ENCODE results near the gene NPW. TPM values are rescaled to one million over a fixed set of nuclear protein-coding genes. Genes with fewer than 3 reads are reported as not detected.

NPW gene
- total RNA-seq, 1 donor from 2014 or later: 0.46 TPM

DNA sequence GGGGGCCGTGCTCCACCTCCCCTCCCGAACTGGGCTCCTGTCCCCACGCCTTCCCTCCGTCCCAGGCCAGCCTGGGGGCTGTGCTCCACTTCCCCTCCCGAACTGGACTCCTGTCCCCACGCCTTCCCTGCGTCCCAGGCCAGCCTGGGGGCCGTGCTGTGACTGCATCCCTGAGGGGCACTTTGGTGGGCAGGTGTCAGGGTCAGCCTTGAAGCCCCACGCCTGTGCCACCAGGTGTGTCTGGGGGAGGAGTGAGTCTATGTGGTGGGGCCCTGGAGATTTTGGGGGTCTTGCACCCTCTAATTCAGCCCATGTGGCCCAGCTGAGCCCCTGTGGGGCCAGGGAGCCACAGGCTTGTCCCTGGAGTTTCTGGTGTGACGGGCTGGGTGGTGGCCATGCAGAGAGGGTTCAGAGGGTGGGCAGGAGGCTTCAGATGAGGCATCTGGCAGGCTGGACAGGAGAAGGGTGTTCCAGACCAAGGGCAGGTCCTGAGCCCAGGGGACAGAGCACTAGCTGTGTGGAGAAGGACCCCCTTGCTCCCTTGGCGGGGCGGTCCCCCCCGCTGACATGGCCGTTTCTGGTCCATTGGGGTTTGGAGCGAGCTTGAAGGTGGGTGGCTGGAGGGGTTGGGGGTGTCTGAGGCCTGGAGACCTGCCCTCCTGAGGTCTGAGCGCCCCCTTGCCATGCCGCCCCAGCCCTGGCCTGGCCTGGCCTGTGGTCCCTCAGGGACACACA, 15.3 kb downstream of the NPW start:
- no peak for DNase-seq (ENCODE audit: low read depth)
- TF ChIP-seq, protein P1, sequence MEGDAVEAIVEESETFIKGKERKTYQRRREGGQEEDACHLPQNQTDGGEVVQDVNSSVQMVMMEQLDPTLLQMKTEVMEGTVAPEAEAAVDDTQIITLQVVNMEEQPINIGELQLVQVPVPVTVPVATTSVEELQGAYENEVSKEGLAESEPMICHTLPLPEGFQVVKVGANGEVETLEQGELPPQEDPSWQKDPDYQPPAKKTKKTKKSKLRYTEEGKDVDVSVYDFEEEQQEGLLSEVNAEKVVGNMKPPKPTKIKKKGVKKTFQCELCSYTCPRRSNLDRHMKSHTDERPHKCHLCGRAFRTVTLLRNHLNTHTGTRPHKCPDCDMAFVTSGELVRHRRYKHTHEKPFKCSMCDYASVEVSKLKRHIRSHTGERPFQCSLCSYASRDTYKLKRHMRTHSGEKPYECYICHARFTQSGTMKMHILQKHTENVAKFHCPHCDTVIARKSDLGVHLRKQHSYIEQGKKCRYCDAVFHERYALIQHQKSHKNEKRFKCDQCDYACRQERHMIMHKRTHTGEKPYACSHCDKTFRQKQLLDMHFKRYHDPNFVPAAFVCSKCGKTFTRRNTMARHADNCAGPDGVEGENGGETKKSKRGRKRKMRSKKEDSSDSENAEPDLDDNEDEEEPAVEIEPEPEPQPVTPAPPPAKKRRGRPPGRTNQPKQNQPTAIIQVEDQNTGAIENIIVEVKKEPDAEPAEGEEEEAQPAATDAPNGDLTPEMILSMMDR (conservative IDR thresholded peaks at IDR 0.05; ENCODE audit: low read depth, low read length): no peak
- H3K4me3 ChIP-seq (ENCODE audit: low read depth, low read length): no peak overlapping the region

DNA sequence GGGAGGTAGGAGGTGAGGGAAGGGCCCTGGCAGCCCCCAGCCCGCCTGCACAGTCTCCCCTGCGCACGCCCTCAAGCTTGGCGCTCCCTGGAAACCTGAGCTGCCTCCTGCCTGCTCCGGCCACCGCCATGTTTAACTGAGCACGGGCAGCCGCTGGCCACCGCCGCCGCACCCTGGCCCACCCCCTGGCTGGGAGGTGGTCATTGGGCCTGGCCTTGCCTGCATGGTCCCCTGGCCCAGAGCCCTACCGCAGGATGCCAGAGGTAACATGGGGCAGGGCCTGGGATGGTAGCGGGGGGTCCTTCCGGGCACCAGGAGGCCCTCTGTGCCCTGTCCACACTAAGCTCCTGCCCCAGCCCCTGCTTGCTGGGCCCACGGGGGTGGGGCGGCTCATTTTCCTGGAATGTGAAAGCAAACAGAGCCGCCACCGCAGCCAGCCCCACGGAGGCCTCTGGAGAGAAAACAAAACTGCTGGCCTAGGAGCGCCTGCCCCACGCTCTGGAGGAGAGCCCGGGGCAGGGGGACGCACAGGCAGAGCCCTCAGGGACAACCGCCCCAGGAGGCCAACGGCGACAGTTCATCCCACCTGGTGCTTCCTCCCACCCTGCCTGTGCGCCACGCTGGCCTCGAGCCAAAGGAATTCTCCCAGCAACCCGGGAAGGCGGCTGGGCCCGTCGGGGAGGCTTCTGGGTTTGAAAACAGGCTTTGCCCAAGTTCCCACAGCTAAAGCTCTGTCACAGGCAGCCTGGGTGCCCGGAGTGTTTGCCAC, 16.0 kb downstream of the NPW start:
- TF ChIP-seq, protein P1 (conservative IDR thresholded peaks at IDR 0.05; ENCODE audit: low read depth, low read length): no peak
- no peak overlapping the region for H3K4me3 ChIP-seq (ENCODE audit: low read depth, low read length)
- DNase-seq (ENCODE audit: low read depth): no peak

DNA sequence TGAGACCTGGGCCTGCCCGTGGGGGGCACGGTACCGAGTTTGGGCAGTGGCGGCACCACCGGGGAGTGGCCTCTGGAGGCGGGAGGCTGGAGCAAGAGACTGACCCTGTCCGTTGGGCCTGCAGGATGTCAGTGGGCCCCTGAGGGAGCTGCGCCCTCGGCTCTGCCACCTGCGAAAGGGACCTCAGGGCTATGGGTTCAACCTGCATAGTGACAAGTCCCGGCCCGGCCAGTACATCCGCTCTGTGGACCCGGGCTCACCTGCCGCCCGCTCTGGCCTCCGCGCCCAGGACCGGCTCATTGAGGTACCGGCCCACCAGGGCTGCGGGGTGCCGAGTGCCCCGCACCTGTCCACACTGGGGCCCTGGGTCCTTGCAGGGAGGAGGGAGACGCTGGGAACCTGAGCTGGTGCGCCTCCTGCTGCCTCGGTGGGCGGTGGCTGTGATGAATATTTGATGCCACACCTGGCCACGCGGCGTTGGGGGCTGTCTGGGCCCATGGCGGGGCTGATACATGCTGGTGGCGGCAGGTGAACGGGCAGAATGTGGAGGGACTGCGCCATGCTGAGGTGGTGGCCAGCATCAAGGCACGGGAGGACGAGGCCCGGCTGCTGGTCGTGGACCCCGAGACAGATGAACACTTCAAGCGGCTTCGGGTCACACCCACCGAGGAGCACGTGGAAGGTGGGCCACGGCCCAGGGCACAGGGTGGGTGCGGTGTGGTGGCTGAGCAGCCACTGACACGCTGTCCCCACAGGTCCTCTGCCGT, 16.8 kb downstream of the NPW start:
- DNase-seq (ENCODE audit: low read depth): no peak
- TF ChIP-seq, protein P1 (conservative IDR thresholded peaks at IDR 0.05; ENCODE audit: low read depth, low read length): no peak
- H3K4me3 ChIP-seq (ENCODE audit: low read depth, low read length): no peak overlapping the region

DNA sequence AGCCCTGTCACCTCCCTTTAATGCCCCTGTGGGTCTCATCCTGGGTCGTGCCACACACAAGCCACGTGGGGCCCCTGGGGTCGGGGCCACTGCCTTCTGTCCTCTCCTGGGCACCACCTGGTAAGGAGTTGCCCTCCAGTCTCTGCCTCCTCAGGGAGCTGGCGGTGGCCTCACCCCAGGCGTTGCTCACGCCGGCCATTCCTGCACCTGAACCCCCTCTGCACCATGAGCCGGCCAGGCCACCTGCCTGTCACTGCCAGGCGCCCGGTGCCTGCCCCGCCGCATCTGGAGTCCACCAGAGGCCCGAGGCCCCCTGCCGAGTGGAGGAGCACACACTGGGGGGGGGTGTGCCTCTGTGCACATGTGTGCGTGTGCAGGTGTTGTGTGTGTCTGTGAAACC, 17.5 kb downstream of the NPW start:
- DNase-seq (ENCODE audit: low read depth): no peak
- TF ChIP-seq, protein P1 (conservative IDR thresholded peaks at IDR 0.05; ENCODE audit: low read depth, low read length): no peak
- H3K4me3 ChIP-seq (ENCODE audit: low read depth, low read length): no peak overlapping the region

DNA sequence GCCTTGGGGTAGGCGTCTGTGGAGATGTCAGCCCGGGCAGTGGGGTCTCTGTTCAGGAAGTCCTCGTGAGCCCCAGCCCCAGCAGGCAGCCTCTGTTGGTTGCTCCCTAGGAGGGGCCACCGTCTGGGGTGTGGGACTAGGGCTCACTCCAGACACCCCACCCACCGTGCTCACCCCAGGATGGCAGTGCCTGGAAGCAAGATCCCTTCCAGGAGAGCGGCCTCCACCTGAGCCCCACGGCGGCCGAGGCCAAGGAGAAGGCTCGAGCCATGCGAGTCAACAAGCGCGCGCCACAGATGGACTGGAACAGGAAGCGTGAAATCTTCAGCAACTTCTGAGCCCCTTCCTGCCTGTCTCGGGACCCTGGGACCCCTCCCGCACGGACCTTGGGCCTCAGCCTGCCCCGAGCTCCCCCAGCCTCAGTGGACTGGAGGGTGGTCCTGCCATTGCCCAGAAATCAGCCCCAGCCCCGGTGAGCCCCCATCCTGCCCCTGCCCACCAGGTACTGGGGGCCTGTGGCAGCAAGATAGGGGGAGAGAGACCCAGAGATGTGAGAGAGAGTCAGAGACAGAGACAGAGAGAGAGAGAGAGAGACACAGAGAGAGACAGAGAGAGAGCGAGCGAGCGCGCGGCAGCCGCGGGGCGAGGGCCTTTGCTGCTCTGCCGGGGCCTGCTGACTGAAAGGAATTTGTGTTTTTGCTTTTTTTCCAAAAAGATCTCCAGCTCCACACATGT, 18.2 kb downstream of the NPW start:
- no peak overlapping the region for H3K4me3 ChIP-seq (ENCODE audit: low read depth, low read length)
- TF ChIP-seq, protein P1 (conservative IDR thresholded peaks at IDR 0.05; ENCODE audit: low read depth, low read length): no peak
- no peak for DNase-seq (ENCODE audit: low read depth)

DNA sequence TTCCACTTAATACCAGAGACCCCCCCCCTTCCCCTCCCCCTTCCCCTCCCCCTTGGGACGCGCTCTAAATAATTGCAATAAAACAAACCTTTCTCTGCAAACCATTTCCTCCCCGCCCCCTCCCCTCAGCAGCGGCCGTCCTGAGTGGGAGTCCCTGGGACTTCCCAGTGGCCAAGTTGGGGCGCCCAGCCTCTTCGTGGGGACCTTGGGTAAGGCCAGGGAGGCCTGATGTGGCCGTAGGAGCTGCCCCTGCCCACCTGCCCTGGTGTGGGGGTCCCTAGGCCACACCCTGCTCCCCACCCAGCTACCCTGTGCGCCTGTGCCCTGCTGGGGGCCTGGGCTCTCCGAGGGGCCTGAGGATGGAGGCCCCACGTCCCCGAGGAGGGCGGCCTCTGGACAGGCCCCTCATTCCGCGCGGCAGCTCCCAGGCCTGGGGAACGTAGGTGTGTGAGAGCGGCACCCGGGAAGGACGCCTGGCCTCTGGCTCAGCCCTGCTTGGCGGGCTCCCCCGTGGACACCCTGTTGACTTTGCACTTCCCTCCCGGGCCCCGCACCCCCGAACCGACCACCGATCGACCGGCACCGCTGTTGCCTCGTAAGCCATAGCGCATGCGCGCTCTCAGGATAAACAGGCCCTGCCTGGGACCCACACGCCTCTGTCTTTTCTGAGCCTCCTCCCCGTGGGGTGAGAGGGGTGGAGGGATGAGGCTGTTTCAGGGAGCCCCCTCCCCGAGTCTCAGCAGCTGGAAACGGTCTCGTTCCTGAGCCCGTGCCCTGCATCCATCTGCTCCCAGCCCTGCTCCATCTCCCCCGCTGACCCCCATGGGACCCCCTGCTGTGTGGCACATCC, 19.0 kb downstream of the NPW start:
- TF ChIP-seq, protein P1 (conservative IDR thresholded peaks at IDR 0.05; ENCODE audit: low read depth, low read length): no peak
- H3K4me3 ChIP-seq (ENCODE audit: low read depth, low read length): no peak overlapping the region
- DNase-seq (ENCODE audit: low read depth): no peak

Measured in epithelial cell of proximal tubule (primary cell).